ENCODE results near the gene DAGLB.

GRCh38 chr7:6432781-6433180 is 15.0 kb downstream of the DAGLB start:
- TF ChIP-seq EZH2 (IDR thresholded peaks at IDR 0.05; ENCODE audit: low read length) (no peak), CTCF (optimal IDR thresholded peaks at IDR 0.05 in 1 of 3, IDR thresholded peaks at IDR 0.05 in 1 of 3, conservative IDR thresholded peaks at IDR 0.05 in 1 of 3; ENCODE audit: extremely low read depth in 1 of 3, insufficient read depth in 2 of 3, low read length in 3 of 3) (no peak)
